Calu3 (cell line): ENCODE measurements around the gene ABCG1. TPM values are rescaled to one million over a fixed set of nuclear protein-coding genes. Genes with fewer than 3 reads are reported as not detected.

Source experiments
- BruUV-seq: library from RNA; stranded (reverse); fragments of 400-500 nt; replicated peaks from 2 replicates; lab custom pipeline; 2021; lab: Mats Ljungman, UMichigan
- CTCF ChIA-PET: fragments of 300-600 bp; sonication (Branson Sonifier 250); formaldehyde crosslinking; loops from one replicate; lab custom pipeline; 2022; ENCODE audit warnings: antibody characterized with exemption; lab: Charles Lee
- DNase-seq: peaks from one replicate; pipeline ENCODE4 v3.0.0; 2022
- H3K27ac Mint-ChIP-seq: one replicate; pipeline ENCODE4 v1.8.0; 2022; ENCODE audit warnings: mixed read lengths; ENCODE audit not compliant: unreplicated experiment
- H3K27me3 Mint-ChIP-seq: one replicate; pipeline ENCODE4 v1.8.0; 2022; ENCODE audit warnings: mixed read lengths; ENCODE audit not compliant: unreplicated experiment
- H3K36me3 Mint-ChIP-seq: one replicate; pipeline ENCODE4 v1.8.0; 2022; ENCODE audit warnings: mild to moderate bottlenecking, moderate library complexity, mixed read lengths; ENCODE audit not compliant: insufficient read depth, unreplicated experiment
- H3K4me1 Mint-ChIP-seq: one replicate; pipeline ENCODE4 v1.8.0; 2022; ENCODE audit warnings: mild to moderate bottlenecking, low read depth, mixed read lengths; ENCODE audit not compliant: unreplicated experiment
- H3K4me3 Mint-ChIP-seq: one replicate; pipeline ENCODE4 v1.8.0; 2022; ENCODE audit warnings: mild to moderate bottlenecking, low read depth, moderate library complexity, mixed read lengths; ENCODE audit not compliant: unreplicated experiment
- H3K9me3 Mint-ChIP-seq: one replicate; pipeline ENCODE4 v1.8.0; 2022; ENCODE audit warnings: low read depth, mixed read lengths; ENCODE audit not compliant: unreplicated experiment
- CTCF ChIP-seq: fragments of 200-600 bp; IDR thresholded peaks from one replicate; pipeline ENCODE4 v1.8.0; 2022; ENCODE audit warnings: antibody characterized with exemption; ENCODE audit not compliant: unreplicated experiment
- intact Hi-C: fragments of 100-400 bp; cut with micrococcal nuclease; formaldehyde crosslinking; loops from one replicate; pipeline ENCODE4 v1.10.0; 2022; ENCODE audit not compliant: unreplicated experiment
- total RNA-seq: library from RNA; stranded (reverse); gene quantifications from 2 replicates; pipeline ENCODE4 v1.2.3, GENCODE V29; 2022

ABCG1 gene
- total RNA-seq, 1 experiment from 2014 or later, result 0.19 TPM

- H3K4me3 Mint-ChIP-seq, result no peak overlapping the region
- no peak for TF ChIP-seq CTCF
- H3K27me3 Mint-ChIP-seq, result peaks cover 9% of the 10 kb centered on the region
- no peaks in the 10 kb centered on the region for H3K9me3 Mint-ChIP-seq
- no peak for DNase-seq
- CTCF ChIA-PET, result no interaction called here
- BruUV-seq, result no TSS peak
- H3K27ac Mint-ChIP-seq, result no peak overlapping the region
- intact Hi-C loops, result no loop called here
- H3K36me3 Mint-ChIP-seq, result no peaks in the 10 kb centered on the region
- H3K4me1 Mint-ChIP-seq, result no peaks in the 10 kb centered on the region
Measured at GRCh38 chr21:42298237-42298636, 79.3 kb downstream of the ABCG1 start.

- Mint-ChIP-seq H3K27ac (no peak overlapping the region), H3K27me3 (peaks cover 9% of the 10 kb centered on the region), H3K4me3 (no peak overlapping the region), H3K36me3 (no peaks in the 10 kb centered on the region), H3K4me1 (no peaks in the 10 kb centered on the region), H3K9me3 (no peaks in the 10 kb centered on the region)
- no peak for DNase-seq
- TF ChIP-seq CTCF, result no peak
- no TSS peak for BruUV-seq
- intact Hi-C loops, result no loop called here
- CTCF ChIA-PET, result no interaction called here
Measured at GRCh38 chr21:42298657-42299056, 79.7 kb downstream of the ABCG1 start.

GRCh38 chr21:42299324-42300044, 80.5 kb downstream of the ABCG1 start:
- DNase-seq, result peak; percentile 16
- no TSS peak for BruUV-seq
- Mint-ChIP-seq H3K36me3 (no peaks in the 10 kb centered on the region), H3K4me1 (no peaks in the 10 kb centered on the region), H3K9me3 (no peaks in the 10 kb centered on the region), H3K4me3 (no peak overlapping the region), H3K27me3 (peaks cover 17% of the 10 kb centered on the region), H3K27ac (no peak overlapping the region)
- CTCF ChIA-PET, result no interaction called here
- intact Hi-C loops, result no loop called here
- no peak for TF ChIP-seq CTCF

GRCh38 chr21:42300045-42300583, 81.2 kb downstream of the ABCG1 start:
- Mint-ChIP-seq H3K4me1 (no peaks in the 10 kb centered on the region), H3K27me3 (peaks cover 21% of the 10 kb centered on the region), H3K4me3 (no peak overlapping the region), H3K36me3 (no peaks in the 10 kb centered on the region), H3K9me3 (no peaks in the 10 kb centered on the region), H3K27ac (no peak overlapping the region)
- DNase-seq, result no peak
- no peak for TF ChIP-seq CTCF
- no TSS peak for BruUV-seq
- intact Hi-C loops, result no loop called here
- CTCF ChIA-PET, result no interaction called here
